ENCODE measurements around the gene LONRF2.
A peak's percentile ranks its signal among the peaks of the same experiment; 100 is the strongest.
"Not testable (repeated sequence)": the region's sequence is repeated elsewhere in the genome, so short reads cannot be mapped to it uniquely, and the experiment has no call there.

The LONRF2 gene

DNA sequence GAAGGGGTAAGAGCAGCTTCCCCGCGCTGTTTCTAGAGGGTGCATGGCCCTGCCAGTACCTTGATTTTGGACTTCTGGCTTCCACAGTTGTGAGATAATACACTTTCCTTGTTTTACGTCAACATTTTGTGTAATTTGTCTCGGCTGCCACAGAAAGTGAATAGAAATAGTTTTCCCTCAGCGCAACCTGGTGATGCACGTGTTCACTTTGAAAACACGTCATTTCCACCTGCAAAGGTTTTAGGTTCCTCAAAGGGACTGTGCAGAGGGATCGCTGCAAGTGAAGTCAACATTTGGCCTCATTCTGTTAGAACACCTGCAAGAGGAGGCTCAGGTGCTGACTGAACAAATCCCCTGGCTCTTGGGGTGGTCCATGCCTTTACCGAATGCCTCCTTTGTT lies 71.7 kb downstream of the LONRF2 start:
- DNase-seq, result no peak

- DNase-seq, result no peak
Observed at GRCh38 chr2:100248971-100249370, 73.3 kb downstream of the LONRF2 start.

- not testable (repeated sequence) for DNase-seq
Observed at GRCh38 chr2:100248556-100248955, 73.7 kb downstream of the LONRF2 start.

GRCh38 chr2:100248044-100248330 lies 74.3 kb downstream of the LONRF2 start:
- DNase-seq, result no peak

GRCh38 chr2:100247256-100248043 lies 74.9 kb downstream of the LONRF2 start:
- DNase-seq, result no peak

DNA sequence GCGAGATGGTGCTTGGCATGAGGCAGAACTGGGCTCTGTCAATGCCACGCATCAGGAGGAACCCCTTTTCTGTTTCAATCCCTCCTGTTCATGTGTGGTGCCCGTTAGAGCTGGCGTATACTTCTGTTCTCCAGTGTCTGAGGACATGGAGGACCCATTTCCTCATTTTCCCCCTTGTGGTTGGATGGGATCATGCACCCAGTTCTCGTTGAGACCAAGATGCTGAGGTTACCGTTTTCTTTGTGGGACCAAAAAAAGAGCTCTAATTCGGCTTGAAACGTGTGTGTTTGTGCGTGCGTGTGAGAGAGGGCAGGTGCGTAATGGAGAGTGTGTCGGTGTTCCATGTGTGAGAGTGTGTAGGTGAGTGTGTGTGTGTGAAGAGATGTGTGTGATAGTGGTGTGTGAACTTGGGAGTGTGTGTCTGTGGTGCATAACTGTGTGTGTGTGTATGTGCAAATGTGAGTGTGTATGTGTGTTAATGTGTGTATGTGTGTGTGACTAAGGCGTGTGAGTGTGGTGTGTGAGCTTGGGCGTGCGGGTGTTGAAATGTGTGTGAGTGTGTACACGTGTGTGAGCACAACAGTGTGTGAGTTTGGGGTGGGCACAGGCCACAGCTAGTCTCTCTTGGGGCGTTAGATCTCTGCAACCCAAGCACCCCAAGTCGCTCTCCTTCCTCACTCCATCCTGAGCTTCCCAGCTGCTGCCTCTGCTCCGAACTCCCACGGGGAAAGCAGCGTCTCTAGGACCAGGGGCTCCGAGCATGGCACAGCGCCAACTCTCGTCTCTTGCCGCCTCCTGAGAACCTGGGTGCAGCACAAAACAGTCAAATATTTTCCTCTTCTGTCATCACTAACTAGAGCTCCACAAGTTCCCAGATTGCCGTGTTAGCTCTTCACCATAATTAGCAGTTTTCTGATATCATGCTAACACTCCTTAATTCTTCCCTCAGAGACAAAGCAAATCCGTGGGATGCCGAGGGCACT lies 75.8 kb downstream of the LONRF2 start:
- DNase-seq, result peak; percentile 11

- no peak for DNase-seq
Observed at GRCh38 chr2:100245681-100246080, 76.6 kb downstream of the LONRF2 start.

GRCh38 chr2:100244881-100245605 lies 77.3 kb downstream of the LONRF2 start:
- no peak for DNase-seq

- DNase-seq, result no peak
Observed at GRCh38 chr2:100243631-100244030, 78.7 kb downstream of the LONRF2 start.

- DNase-seq, result peak; percentile 10
Observed at GRCh38 chr2:100242891-100243619, 79.2 kb downstream of the LONRF2 start.

- DNase-seq, result no peak
Observed at GRCh38 chr2:100242476-100242875, 79.8 kb downstream of the LONRF2 start.

DNA sequence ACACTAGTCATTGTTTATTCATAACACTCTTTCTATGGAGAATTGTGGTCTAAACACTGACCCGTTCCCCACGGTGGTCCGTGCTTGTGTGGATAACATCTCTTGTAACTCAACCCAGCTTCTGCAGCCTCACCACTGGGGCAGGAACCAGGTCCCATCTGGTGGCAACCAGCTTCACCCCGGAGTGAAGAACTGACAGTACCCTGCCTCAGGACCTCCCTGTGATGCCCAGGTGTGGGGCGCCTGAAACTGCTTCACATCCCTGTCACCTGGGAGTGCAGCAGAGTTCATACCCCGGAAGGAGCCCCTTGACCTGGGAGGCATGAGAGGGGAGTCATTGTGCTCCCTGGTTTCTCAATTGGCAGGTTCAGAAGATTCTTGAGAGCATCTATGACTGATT lies 81.1 kb downstream of the LONRF2 start:
- DNase-seq, result no peak

DNA sequence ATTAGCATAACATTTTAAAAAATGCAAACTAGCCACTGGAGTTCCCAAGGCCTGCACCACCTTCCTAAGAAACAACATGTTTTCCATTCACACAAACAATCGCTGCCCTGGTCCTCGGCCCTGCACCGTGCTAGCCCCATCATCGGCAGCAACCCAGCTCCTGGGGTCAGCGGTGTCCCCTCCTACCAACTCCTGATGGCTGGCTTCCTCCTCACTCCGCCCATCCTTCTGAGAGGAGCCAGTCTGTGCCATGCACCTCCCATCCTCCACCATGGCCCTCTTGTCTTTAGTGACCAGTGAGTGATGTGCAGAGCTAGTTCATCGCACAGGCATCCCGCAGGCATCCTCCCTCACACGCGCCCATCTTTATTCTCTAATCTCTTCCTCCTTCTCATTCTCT lies 81.9 kb downstream of the LONRF2 start:
- no peak for DNase-seq

DNA sequence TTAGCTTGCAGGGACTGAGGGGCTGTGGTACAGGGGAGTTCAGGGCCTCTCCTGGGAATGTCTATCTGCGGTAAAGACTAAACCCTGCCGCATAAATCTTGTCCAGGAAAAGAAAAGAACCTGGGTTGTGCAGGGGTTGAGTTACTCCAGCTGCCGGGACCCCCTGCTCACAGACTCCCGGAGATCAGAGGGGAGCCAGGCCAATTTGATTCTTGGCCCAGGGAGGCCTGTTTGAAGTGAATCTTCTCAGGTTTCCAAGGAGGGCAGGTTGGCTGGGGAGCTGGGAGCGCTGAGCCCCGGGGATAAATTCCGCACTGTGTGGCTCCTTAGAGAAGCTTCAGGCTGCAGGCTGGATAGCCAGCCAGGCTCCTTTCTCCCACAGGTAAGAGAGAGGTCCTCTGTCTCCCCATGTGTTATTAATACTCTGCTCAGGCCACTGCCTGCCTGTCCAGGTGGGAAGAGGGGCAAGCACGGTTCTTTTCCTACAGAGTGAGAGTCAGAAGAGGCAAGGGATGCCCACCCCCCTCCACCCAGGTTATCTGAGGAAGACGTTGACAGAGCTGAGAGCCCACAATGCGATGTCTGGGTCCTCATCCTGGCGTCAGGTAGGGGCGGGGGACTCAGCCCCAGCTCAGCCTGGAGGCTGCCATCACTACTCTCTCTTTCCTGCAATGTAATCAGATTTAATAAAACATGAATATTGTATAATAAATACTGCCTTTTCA lies 82.7 kb downstream of the LONRF2 start:
- no peak for DNase-seq

DNA sequence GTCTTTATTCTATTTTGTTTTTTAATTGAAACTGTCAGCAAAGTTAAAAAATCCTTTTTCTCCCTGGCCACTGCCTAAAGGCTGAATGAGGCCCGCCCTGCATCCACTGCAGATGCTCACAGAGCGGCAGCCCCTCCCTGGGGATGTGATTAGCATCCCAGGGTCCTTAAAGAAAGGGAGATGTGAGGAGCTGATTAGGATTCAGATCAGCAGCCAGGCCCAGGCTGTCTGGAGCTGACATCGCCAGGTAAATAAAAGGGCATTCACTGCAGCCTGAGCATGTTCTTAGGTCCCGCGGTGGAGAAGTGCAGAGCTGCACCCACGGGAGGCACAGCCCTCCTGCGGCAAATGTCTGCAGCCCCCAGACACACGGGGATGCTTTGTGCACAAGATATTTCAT lies 83.8 kb downstream of the LONRF2 start:
- no peak for DNase-seq

- DNase-seq, result no peak
Observed at GRCh38 chr2:100237770-100238169, 84.5 kb downstream of the LONRF2 start.

- DNase-seq, result no peak
Observed at GRCh38 chr2:100237163-100237562, 85.1 kb downstream of the LONRF2 start.

DNA sequence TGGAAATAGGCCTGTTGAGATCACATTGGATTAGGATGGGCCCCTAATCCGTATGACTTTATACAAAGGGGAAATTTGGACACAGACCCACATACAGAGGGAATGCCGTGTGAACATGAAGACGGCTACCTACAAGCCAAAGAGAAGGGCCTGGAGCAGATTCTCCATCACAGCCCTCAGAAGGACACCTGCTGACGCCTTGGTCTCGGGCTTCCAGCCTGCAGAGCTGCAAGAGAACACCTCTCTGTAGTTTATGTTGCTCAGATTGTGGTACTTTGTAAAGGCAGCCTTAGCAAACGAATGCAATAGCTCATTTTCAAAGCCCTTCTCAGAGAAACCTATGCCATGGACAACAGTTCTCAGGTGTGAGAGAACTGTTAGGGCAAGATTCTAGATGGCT lies 86.1 kb downstream of the LONRF2 start:
- no peak for DNase-seq

- no peak for DNase-seq
Observed at GRCh38 chr2:100235581-100235980, 86.7 kb downstream of the LONRF2 start.

DNA sequence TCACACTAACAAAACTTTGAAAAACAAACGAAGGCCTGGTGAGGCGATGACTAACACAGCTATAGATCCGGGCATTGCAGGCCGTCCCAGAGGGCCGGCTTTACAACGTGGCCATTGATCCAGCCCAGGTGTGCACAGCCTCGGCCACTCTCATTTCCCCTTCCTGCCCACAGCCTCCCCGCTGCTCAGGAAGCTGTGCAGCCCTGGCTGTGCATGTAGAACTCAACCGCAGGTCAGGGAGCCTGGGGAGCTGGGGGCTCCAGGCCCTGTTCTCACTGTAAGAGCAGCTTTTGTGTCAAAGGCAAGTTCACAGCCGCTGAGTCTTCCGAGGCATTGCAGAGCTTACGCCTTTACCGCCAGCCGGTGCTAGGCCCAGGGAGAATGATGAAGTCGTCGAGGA lies 87.2 kb downstream of the LONRF2 start:
- peak; percentile 13 for DNase-seq

- DNase-seq, result no peak
Observed at GRCh38 chr2:100234141-100234540, 88.2 kb downstream of the LONRF2 start.

GRCh38 chr2:100233061-100233460 lies 89.2 kb downstream of the LONRF2 start:
- DNase-seq, result no peak
